ENCODE data around the gene CFAP77.
A peak's percentile ranks its signal among the peaks of the same experiment; 100 is the strongest.
"Not testable (repeated sequence)": the region's sequence is repeated elsewhere in the genome, so short reads cannot be mapped to it uniquely, and the experiment has no call there.

Gene CFAP77

DNA sequence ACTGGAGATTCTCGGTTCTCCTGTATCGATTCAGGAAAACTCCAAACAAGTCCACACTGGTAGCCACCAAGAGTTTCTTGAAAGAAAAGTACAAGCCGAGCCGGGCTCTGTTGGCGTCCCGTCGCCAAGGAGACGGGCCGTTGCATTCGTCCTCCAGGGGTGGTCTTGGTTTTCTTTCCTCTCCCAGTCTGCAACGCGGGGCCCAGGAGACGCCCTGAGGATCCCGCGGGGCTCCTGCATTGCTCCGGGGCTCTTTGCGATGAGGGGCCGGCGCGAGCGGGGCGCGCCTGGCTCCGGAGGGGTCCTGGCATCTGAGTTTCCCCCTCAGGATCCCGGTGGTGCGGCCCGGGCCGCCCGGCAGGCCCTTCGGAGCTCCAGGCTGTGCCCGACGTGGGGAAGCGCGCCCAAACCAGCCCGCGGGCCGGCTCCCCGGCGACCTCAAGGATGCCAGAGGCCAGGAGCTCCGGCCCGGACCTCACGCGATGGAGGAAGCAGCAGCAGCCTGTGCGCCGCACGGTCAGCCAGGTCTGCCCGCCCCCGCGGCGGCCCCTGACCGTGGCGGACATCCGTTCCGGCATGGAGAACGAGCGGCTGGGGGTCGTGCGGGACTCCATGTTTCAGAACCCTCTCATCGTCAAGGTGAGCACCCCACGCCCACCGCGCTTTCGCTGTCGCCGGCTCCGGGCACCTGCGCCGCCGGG, at the start of gene CFAP77:
Gene CFAP77, plus strand, starts transcription at position 384 of the 701 bp plus-strand sequence. Its CDS starts 61 bp downstream, at position 445.
- peak; percentile 74 for DNase-seq

DNA sequence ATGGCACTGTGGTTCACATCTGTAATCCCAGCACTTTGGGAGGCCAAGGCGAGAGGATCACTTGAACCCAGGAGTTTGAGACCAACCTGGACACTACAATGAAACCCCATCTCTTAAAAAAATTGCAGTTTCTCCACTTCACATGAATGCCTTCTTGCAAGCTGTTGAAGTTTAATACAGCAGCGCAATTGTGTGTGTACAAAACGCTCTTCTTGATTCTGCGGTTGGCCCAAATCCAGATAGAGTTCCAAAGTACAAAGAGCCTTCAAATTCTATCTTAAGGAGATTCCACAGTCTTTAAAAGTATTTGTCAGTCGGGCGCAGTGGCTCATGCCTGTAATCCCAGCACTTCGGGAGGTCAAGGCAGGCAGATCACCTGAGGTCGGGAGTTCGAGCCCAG, 45.9 kb upstream of the CFAP77 start:
- no peak for DNase-seq

DNA sequence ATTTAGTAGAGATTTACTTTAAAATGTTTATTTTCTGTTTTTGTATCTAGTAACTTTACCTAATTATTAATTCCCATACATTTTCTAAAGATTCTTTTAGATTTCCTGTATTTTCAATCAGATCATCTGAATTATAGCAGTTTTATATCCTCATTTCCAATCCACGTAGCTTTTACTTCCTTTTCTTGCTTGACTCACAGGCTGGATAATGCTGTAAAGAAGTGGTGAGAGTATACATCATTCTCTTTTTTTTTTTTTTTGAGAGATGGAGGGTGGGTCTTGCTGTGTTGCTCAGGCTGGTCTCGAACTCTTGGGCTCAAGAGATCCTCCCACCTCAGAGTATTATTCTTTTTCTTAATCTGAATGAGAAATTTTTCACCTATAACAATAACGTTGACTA, 44.0 kb upstream of the CFAP77 start:
- DNase-seq, result no peak

DNA sequence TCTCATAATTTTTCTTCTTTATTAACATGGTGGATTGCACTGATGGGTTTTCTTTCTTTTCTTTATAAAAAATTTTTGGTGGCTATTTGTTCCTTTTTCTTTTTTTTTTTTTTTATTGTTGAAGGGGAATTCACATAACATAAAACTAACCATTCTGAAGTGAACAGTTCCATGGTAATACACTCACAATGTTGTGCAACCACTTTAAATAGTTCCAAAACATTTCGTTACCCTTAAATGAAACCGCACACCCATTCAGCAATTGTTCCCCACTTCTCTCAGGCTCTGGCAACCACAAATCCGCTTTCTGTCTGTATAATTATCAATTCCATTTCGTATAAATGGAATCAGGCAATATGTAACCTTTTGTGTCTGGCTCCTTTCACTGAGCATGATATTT, 43.5 kb upstream of the CFAP77 start:
- DNase-seq, result no peak

DNA sequence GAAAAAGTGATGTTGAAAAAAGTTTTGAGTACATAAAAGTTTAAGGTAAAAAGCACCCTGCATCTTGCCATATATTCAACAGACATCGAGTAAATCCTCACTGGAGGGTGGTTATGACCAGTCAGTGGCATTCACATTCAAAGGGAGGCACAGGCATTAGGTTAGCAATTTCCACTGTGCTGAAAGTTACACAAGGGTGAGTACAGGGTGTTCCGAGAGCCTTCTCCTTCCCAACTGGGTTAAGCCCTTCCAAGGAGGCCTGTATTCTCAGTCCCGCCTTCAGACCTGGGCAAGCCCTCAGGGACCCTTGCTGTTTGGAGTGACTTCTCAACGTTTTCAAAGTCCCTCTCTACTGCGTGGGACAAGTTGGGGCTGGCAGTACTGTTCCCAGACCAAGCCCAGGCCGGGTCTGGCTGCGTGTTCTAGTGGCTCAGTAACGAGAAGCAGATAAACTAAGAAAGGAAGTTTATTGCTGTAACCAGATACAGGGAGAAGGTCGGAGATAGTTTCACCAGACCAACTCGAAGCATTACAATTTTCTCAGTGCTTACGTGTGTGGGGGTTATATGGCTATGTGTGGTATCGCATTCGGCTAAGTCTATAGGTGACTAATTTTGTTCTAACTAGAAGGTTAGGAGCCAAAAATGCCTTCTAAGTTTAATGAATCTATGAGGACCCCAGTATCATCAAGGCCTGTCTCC, 42.2 kb upstream of the CFAP77 start:
- DNase-seq, result no peak

DNA sequence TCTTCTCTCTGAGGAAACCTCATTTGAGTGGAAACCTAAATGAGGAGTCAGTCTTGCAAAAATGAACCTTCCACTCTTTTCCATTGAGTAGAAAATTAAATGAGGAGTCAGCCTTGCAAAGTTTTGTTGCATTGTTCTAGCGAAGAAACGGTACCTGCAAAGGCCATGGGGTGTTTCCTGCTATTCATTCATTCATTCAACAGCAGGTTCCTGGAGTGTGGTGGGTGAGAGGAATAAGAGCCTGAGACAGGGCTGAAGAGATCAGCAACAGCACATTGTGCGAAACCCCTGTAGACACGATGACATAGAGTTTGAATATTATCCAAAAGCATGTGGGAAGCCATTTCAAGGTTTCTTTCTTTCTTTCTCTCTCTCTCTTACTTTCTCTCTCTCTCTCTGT, 40.6 kb upstream of the CFAP77 start:
- DNase-seq, result no peak

DNA sequence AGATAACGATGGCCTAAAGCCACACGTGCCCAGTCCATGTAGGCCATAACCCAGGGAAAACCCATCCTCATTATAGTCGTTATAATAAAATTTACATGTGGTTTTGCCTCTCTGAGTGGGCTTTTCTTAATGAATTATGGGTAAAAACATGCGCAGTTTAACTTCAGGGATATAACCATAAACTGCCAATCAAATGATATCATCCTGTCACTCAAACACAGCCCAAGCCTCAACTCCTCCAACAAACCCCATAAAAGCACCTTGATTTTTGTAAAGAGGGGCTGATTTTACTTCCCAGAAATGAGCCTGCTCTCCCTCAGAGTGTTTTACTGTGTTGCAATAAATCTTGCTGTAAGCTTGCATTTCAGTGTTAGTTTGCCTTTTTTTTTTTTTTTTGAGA, 39.4 kb upstream of the CFAP77 start:
- DNase-seq, result no peak

DNA sequence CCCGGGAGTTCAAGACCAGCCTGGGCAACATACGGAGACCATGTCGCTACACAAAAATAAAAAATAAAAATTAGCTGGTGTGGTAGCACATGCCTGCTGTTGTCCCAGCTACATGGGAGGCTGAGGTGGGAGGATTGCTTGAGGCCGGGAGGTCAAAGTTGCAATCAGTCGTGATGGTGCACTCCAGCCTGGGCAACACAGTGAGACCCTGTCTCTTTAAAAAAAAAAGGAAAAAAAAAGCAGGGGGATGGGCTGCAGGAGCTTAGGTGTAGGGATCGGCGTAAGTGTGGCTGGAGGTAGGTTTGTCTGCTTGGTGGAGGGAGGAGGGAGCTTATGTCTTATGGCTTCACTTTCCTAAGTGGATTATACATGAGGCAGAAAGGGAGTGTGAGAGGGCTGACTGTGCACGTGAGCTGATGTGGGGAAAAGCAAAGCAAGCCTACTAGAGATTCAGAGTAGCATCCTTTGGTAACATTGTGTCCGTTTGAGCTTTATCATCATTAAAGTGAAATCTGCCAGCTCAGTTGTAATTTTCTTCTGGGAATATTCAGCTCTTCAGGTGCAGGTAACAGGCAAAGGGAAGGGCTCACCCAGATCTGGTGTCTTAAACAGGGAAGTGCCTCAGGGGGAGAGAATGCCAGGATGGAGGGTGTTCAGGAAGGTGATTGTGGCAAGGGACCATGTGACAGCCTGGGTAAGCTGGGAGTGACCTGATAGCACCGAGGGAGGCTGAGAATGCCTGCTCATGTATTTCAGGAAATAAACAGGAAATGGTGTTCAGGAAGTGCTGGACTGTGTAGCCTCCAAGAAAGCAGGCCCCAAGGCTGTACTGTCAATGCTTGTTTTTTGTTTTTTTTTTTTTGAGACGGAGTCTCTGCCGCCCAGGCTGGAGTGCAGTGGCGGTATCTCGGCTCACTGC, 37.6 kb upstream of the CFAP77 start:
- peak; percentile 54 for DNase-seq

DNA sequence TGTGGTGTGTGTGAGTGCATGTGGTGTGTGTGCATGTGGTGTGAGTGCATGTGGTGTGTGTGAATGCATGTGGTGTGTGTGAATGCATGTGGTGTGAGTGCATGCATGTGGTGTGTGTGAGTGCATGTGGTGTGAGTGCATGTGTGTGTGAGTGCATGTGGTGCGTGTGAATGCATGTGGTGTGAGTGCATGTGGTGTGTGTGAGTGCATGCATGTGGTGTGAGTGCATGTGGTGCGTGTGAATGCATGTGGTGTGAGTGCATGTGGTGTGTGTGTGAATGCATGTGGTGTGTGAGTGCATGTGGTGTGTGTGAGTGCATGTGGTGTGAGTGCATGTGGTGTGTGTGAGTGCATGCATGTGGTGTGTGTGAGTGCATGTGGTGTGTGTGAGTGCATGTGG, 32.2 kb upstream of the CFAP77 start:
- not testable (repeated sequence) for DNase-seq

DNA sequence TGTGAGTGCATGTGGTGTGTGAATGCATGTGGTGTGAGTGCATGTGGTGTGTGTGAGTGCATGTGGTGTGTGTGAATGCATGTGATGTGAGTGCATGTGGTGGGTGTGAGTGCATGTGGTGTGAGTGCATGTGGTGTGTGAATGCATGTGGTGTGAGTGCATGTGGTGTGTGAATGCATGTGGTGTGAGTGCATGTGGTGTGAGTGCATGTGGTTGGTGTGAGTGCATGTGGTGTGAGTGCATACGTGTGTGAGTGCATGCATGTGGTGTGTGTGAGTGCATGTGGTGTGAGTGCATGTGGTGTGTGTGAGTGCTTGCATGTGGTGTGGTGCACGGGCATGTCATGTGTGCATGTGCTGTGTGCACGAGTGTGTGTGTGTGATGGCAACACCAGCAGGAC, 31.6 kb upstream of the CFAP77 start:
- not testable (repeated sequence) for DNase-seq

DNA sequence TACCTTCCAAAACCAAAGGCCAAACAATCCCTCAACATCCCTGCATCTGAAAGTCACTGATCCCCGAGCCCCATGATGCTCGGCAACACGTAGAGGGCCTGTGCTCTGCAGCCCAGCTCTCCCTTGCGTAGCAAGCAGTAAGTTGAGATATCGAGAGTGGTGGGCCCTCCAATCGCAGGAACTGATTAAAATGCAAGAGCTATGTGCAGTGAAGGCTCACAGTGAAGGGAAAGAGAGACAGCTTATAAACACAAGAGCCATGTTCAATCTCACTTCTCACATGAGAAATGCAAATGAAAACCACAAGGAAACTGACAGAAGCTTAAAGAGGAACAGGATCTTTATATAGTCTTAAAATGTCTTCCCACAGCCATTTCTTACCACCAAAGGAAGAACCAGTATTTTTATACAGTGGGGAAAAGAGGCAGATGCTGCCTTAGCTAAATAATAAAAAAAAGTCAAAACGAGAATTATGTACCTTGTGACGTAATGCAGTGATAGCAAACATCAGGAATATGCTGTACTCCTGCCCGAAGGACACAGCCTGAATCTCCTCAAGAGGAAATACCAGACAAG, 28.0 kb upstream of the CFAP77 start:
- no peak for DNase-seq

DNA sequence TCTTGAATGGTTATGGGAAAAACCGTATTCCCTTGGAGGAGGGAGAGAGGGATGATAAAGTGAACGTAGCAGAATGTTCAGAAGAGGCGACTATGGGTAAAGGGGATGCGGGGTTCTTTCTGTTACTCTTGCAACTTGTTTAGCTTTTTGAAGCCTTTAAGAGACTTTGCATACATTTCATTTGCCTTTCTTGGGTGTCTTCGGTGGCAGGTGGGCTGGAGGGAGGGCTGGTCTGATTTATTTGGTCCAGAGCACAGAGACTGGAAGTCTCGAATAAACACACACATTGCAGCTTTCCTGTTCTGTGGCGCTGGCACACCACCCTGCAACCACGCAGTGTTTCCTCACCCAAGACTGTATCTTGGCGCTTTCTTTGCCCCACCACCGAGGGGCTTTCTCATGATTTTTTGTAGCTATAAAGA, 26.5 kb upstream of the CFAP77 start:
- no peak for DNase-seq

DNA sequence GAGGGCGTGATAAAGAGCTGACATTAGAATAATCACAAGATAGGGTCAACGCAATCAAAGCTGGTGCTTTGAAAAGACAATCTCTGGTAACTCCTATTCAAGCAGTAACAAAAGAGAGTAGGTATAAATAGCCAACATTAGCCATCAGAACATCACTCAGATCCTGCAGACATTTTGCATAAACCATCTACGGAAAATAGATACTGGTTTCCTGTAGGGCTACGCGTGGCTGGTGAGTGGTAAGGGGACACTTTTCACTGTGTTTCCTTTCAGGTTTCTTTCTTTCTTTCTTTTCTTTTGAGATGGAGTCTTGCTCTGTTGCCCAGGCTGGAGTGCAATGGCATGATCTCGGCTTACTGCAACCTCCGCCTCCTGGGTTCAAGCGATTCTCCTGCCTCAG, 25.6 kb upstream of the CFAP77 start:
- DNase-seq, result no peak

DNA sequence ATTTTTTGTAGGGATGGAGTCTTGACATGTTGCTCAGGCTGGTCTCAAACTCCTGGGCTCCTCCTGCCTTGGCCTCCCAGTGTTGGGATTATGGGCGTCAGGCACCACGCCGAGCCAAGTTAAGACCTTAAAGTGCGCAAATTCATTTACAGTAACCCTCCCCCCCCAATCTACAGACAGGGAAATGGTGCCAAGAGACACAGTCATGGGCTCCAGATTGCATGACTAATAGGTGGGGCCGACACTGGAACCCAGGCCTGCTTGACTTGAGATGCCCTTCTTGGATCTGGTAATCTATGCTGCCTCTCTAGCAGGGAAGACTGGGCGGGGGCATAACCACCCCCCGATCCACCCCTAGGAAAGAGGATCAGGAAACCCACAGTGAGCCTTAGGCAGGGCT, 22.9 kb upstream of the CFAP77 start:
- DNase-seq, result no peak

DNA sequence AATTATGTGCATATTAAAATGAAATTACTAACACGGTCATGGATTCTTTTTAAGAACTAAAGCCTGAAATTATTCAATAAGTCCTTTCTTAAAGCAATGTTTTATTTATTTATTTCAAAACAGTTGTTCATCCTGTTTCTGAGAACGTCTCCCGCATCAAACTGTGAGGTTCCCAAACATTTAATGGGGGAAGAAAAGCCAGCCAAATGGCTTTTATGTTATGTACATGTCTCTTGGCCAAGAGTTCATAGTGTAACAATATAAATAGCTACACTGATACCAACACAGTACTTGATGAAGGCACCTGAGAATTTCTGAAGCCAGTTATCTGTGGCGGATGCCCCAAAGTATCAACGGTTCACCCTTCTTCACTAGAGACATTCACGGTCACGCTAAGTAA, 19.0 kb upstream of the CFAP77 start:
- no peak for DNase-seq

DNA sequence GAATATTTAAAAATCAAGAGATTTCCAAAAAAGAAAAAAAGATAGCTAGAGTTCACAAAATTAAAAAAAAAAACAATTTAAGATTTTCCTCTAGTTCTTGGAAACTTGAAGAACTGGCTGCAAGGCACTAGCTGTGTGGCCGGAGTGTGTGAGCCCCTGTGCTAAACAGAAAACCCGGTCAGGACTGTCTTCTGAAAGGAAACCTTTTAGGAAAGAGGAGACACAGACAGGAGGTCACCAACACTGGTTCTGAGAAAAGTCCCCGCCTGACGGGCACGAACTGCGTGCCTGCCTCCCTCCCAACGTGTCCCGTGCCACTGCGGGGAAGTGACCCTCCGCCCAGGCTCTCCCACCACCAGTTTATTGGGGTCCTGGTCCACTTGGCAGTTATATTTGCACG, 18.6 kb upstream of the CFAP77 start:
- DNase-seq, result no peak

DNA sequence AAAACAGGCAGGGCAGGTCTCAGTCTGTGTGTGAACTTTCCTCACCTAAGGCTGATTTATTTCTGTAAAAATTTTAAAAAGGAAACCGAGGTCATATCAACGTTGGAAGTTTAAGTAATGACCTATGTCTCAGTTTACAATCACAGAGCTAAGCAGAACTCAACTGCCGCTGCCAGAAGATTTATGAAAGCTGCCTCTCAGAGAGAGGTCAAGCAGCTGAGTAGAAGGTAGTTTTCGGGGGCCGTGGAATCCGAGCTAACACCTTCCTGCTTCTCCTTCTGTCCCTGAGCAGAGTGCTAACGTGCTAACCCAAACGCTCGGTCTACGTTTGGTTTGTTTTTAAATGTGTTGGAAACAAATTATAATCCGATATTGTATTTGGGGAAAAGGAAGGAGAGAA, 14.5 kb upstream of the CFAP77 start:
- no peak for DNase-seq

DNA sequence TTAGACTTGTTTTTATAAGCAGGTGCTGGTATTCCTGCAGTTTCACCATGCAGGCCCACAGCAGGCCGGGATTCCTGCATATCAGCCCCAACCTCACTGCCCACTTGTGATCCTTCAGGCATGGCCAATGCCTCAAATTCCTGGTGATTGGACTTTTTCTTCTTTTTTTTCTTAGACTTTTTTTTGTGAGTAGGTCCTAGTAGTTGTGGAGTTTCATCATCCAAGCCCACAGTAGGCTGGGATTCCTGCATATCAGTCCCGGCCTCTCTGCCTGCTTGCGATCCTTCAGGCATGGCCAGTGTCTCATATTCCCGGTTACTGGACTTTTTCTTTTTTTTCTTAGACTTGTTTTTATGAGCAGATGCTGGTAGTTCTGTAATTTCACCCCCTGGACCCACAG, 8.2 kb upstream of the CFAP77 start:
- DNase-seq, result no peak

DNA sequence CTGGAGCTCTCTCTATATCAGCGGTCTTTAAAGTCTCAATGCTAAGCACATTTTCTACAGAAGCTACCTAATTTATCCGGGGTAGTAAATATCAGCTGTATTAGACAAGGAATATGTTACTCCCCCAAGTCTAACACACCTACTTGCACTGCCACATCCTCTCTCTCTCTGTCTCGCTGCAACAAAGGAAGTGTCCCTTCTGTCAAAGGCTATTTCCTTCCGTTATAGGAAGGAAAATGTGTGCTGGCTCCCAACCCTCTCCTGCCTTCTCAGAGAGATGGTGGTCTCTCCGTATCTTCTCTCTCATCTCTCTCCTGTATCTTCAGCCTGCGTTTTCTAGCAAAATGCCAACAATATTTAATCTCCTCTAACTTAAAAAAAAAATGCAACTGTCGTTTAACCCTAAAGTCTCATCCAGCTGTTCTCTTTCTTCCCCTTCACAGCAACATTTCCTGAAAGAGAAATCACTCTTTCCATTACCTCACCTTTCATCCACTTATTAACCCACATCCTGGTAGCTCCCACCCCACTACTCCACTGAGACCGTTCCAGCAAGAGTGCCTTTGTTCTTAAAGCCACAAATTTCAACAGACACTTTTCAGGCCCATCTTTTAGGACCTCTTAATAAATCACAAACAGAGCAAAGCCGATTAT, 5.7 kb upstream of the CFAP77 start:
- DNase-seq, result peak; percentile 7

DNA sequence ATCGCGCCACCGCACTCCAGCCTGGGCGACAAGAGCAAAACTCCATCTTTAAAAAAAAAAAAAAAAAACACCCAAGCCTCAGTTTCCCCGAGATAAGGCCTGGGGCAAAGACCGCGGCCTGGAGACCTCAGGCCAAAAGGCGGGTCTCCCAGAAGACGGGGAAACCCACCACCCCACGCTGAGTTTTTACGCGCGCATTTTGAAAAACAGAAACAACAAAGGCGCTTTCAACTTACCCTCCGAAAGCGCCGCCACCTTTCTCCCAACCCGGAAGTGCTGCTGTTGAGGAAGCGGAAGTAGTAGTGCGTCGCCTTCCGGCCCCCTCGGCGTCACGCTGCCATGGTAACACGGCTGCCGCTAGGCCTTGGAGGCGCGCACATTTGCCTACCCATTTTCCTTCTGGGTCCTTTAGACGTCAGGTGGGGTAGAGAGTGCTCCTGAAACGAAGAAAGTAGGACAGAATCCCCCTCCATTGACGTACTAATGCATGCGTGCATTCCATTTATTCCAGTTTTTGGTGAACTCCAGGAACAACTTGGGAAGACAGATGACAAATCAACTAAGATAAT, 3.4 kb upstream of the CFAP77 start, which contains the start of gene TTF1:
Gene TTF1, minus strand, starts transcription at position 287 of the 569 bp plus-strand sequence. CDS start 4,019 bp downstream, outside the sequence.
- DNase-seq, result peak; percentile 96

DNA sequence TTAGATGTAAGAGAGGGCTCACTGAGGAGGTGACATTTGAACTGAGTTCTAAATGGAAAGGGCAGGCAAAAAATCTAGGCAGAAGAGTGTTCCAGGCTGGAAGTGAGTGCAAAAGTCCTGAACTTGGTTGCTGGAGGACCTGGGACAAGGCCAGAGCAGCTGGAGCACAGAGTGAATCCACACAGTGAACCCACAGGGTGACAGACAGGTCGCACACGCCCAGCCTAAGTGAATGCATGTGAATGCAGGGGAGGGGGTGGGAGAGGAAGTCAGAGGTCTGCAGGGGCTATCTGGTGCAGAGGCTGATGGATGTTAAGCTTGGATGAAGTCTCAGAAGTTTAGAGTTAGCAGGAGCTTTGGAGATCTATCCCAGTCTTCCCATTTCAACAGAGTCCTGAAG, 2.8 kb upstream of the CFAP77 start:
- DNase-seq, result no peak

DNA sequence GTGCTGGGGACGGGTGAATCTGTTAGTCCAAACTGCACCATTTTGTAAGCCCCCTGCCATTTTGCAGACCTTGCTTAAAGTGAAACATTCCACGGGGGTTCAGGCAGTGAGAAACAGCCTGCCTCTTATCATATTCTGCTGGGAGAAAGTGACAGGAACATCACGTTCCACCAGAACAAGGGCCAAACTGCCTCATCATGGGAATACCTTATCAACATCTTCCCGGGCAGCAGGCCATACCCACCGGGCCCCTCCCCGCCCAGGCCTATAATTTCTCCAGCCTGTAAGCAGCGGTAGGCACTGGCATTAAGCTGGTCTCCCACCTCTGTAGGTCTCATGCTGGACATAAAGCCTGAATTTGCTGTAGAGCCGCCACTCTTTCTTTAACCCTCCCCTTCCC, 1.5 kb upstream of the CFAP77 start:
- DNase-seq, result peak; percentile 76

Data from hematopoietic multipotent progenitor cell treated with erythropoietin and hydrocortisone succinate and interleukin-3 and kit ligand, for 8 days (in vitro differentiated cells).